Measurements from ENCODE around the gene ROBO4. TPM values are rescaled to one million over a fixed set of nuclear protein-coding genes. Genes with fewer than 3 reads are reported as not detected.

The ROBO4 gene
- total and polyA plus RNA-seq, 2 donors (not counting 1 experiment from before 2014, with no cell fraction given), result not detected

DNA sequence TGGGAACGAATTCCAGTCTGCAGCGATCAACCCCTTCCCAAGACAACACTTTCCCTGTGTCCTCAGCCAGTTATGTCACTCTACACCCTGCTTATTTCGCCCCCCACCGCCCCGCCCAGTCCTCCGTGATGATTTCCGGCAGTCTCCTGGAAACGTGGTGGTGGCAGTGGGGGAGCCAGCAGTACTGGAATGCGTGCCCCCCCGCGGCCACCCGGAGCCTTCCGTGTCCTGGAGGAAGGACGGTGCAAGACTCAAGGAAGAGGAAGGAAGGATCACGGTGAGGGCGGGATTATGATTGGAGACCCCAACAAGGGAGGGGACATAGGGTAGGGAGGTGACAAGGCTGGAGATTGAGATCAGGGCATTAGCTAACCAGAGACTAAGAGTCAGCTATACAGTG is 28.3 kb downstream of the ROBO4 start:
- Histone ChIP-seq H3K27ac (ENCODE audit: low read length in 2 of 2) (no peak overlapping the region), H3K4me1 (ENCODE audit: control insufficient read depth in 2 of 2, insufficient read depth in 2 of 2, low read length in 2 of 2) (peaks cover 35 to 43% of the 10 kb centered on the region in 2 donors), H2AFZ (ENCODE audit: insufficient read depth, low read depth, low read length, poor library complexity, severe bottlenecking) (no peak overlapping the region), H3K27me3 (replicated peaks in 1 of 4; ENCODE audit: control extremely low read depth in 1 of 4, control insufficient read depth in 3 of 4, insufficient read depth in 4 of 4, low read length in 3 of 4) (peaks cover 0 to 85% (median 55%) of the 10 kb centered on the region in 4 experiments), H3K4me3 (ENCODE audit: control extremely low read depth in 1 of 5, extremely low read depth in 1 of 5, insufficient read depth in 1 of 5, low read depth in 2 of 5, low read length in 4 of 5) (no peak overlapping the region), H4K20me1 (ENCODE audit: control insufficient read depth, insufficient read depth, low read length, poor library complexity, severe bottlenecking) (no peaks in the 10 kb centered on the region), H3K36me3 (replicated peaks in 1 of 2; ENCODE audit: control extremely low read depth in 1 of 2, control insufficient read depth in 1 of 2, extremely low read depth in 1 of 2, insufficient read depth in 2 of 2, low read length in 1 of 2) (no peaks in the 10 kb centered on the region), H3K79me2 (ENCODE audit: control insufficient read depth, insufficient read depth, low read length) (no peaks in the 10 kb centered on the region), H3K4me2 (replicated peaks; ENCODE audit: low read depth, low read length, poor library complexity, severe bottlenecking) (peak overlapping the region; percentile 25), H3K9ac (ENCODE audit: low read length) (no peak overlapping the region), H3K9me3 (ENCODE audit: control extremely low read depth in 1 of 3, control insufficient read depth in 2 of 3, insufficient read depth in 1 of 3, low read length in 2 of 3) (peaks cover 0 to 43% (median 2%) of the 10 kb centered on the region in 3 donors)
- peaks cover 15% of the 10 kb centered on the region for H3K4me1 Mint-ChIP-seq
- no peak overlapping the region for H3K4me3 Mint-ChIP-seq
- ChIA-PET CTCF (interaction anchor here (0.6 to 1.1 kb wide), 4 partner anchors 11 to 267 kb away, joined by 3 to 6 read pairs (median 4); no protein-coding TSS in a partner anchor), POLR2A (no interaction called here)
- TF ChIP-seq, protein P1, sequence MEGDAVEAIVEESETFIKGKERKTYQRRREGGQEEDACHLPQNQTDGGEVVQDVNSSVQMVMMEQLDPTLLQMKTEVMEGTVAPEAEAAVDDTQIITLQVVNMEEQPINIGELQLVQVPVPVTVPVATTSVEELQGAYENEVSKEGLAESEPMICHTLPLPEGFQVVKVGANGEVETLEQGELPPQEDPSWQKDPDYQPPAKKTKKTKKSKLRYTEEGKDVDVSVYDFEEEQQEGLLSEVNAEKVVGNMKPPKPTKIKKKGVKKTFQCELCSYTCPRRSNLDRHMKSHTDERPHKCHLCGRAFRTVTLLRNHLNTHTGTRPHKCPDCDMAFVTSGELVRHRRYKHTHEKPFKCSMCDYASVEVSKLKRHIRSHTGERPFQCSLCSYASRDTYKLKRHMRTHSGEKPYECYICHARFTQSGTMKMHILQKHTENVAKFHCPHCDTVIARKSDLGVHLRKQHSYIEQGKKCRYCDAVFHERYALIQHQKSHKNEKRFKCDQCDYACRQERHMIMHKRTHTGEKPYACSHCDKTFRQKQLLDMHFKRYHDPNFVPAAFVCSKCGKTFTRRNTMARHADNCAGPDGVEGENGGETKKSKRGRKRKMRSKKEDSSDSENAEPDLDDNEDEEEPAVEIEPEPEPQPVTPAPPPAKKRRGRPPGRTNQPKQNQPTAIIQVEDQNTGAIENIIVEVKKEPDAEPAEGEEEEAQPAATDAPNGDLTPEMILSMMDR (IDR thresholded peaks at IDR 0.05), result no peak
- no peak for TF ChIP-seq EZH2 (IDR thresholded peaks at IDR 0.05; ENCODE audit: borderline replicate concordance, insufficient read depth, low read depth, low read length, poor library complexity, severe bottlenecking)
- no peak overlapping the region for H3K27ac Mint-ChIP-seq
- ATAC-seq (ENCODE audit: low read depth), result no peak
- intact Hi-C loops (cut with micrococcal nuclease), result loop anchor here (5.0 kb wide), 1 partner anchor 67 kb away; the partner anchor contains the start of gene MSANTD2
- WGBS (ENCODE audit: insufficient coverage), result 3% methylated on average over 14 of the region's 16 CpGs
- no peaks in the 10 kb centered on the region for H3K9me3 Mint-ChIP-seq (ENCODE audit: insufficient read depth)
- no peak for DNase-seq
- H3K27me3 Mint-ChIP-seq, result peaks cover 84% of the 10 kb centered on the region
